Tibial artery (tissue), 4 donors: ENCODE data around the gene HCN1.

Source experiments
- DNase-seq, 2 donors: peaks; one replicate each; pipeline ENCODE4 v3.0.0-alpha.2; 2019
- H3K27ac ChIP-seq, 2 donors: fragments of 200-600 bp; sonication (generic) in 1 of 2; 1 replicate in 1 of 2; 2 replicates in 1 of 2; pipeline ENCODE4 v1.5.1; 2018 to 2019; ENCODE audit warnings: mild to moderate bottlenecking in 1 of 2
- H3K27me3 ChIP-seq, 2 donors: fragments of 200-600 bp; sonication (generic) in 1 of 2; one replicate each; pipeline versions ENCODE4 v1.5.1 to v1.6.0; 2016 to 2019
- H3K36me3 ChIP-seq, 3 donors: fragments of 200-600 bp; sonication (generic) in 2 of 3; one replicate each; pipeline ENCODE4 v1.5.1; 2016 to 2019; ENCODE audit warnings: mild to moderate bottlenecking in 2 of 3
- H3K4me1 ChIP-seq, 4 donors: fragments of 200-600 bp; sonication (generic) in 2 of 4; 1 replicate in 3 of 4; 2 replicates in 1 of 4; pipeline ENCODE4 v1.5.1; 2016 to 2019
- H3K4me3 ChIP-seq, 2 donors: fragments of 200-600 bp; sonication (generic) in 1 of 2; 1 replicate in 1 of 2; 2 replicates in 1 of 2; pipeline ENCODE4 v1.5.1; 2018 to 2019; ENCODE audit warnings: mild to moderate bottlenecking in 2 of 2
- H3K9me3 ChIP-seq, 3 donors: fragments of 200-600 bp; sonication (generic) in 1 of 3; one replicate each; pipeline ENCODE4 v1.5.1; 2016 to 2019
- CTCF ChIP-seq, 2 experiments: fragments of 200-600 bp in 1 of 2; fragments of 450-650 bp in 1 of 2; IDR thresholded peaks; one replicate each; pipeline ENCODE4 v1.5.1; 2017 to 2019; ENCODE audit warnings: antibody characterized with exemption in 2 of 2, mild to moderate bottlenecking in 1 of 2, moderate library complexity in 1 of 2
- intact Hi-C: fragments of 100-400 bp; cut with DNase I; formaldehyde crosslinking; loops from one replicate; pipeline ENCODE4 v1.15.0; 2023; ENCODE audit warnings: low total_unique reads

Gene HCN1

GRCh38 chr5:45281081-45281480 lies 415.1 kb downstream of the HCN1 start:
- H3K27me3 ChIP-seq: no peaks in the 10 kb centered on the region

GRCh38 chr5:45279109-45279508 lies 417.1 kb downstream of the HCN1 start:
- intact Hi-C loops: no loop called here
- no peak for DNase-seq
- Histone ChIP-seq H3K4me1 (no peaks in the 10 kb centered on the region), H3K27ac (no peak overlapping the region), H3K9me3 (no peaks in the 10 kb centered on the region), H3K27me3 (no peaks in the 10 kb centered on the region), H3K36me3 (no peaks in the 10 kb centered on the region), H3K4me3 (no peak overlapping the region)
- TF ChIP-seq CTCF (IDR thresholded peaks at IDR 0.05): no peak

More at GRCh38 chr5:45281081-45281480, 415.1 kb downstream of the HCN1 start:
- Histone ChIP-seq H3K4me1 (no peaks in the 10 kb centered on the region), H3K36me3 (no peaks in the 10 kb centered on the region), H3K4me3 (no peak overlapping the region), H3K9me3 (no peaks in the 10 kb centered on the region), H3K27ac (no peak overlapping the region)
- no peak for TF ChIP-seq CTCF (IDR thresholded peaks at IDR 0.05)
- intact Hi-C loops: no loop called here
- no peak for DNase-seq

GRCh38 chr5:45277860-45278259 lies 418.3 kb downstream of the HCN1 start:
- Histone ChIP-seq H3K36me3 (no peaks in the 10 kb centered on the region), H3K27ac (no peak overlapping the region), H3K9me3 (no peaks in the 10 kb centered on the region), H3K4me1 (no peaks in the 10 kb centered on the region), H3K27me3 (no peaks in the 10 kb centered on the region), H3K4me3 (no peak overlapping the region)
- DNase-seq: no peak
- no peak for TF ChIP-seq CTCF (IDR thresholded peaks at IDR 0.05)
- intact Hi-C loops: no loop called here

- H3K4me3 ChIP-seq: no peak overlapping the region
- no peaks in the 10 kb centered on the region for H3K9me3 ChIP-seq
- TF ChIP-seq CTCF (IDR thresholded peaks at IDR 0.05): no peak
- H3K27ac ChIP-seq: no peak overlapping the region
- H3K36me3 ChIP-seq: no peaks in the 10 kb centered on the region
- H3K4me1 ChIP-seq: no peaks in the 10 kb centered on the region
- H3K27me3 ChIP-seq: no peaks in the 10 kb centered on the region
- intact Hi-C loops: no loop called here
- DNase-seq: no peak
Observed at GRCh38 chr5:45274241-45274640, 421.9 kb downstream of the HCN1 start.

- Histone ChIP-seq H3K27ac (no peak overlapping the region), H3K4me3 (no peak overlapping the region), H3K4me1 (no peaks in the 10 kb centered on the region), H3K27me3 (no peaks in the 10 kb centered on the region), H3K9me3 (no peaks in the 10 kb centered on the region), H3K36me3 (no peaks in the 10 kb centered on the region)
- intact Hi-C loops: no loop called here
- no peak for TF ChIP-seq CTCF (IDR thresholded peaks at IDR 0.05)
- no peak for DNase-seq
Observed at GRCh38 chr5:45271626-45272025, 424.6 kb downstream of the HCN1 start.

GRCh38 chr5:45264447-45264846 lies 431.7 kb downstream of the HCN1 start:
- intact Hi-C loops: no loop called here
- Histone ChIP-seq H3K9me3 (no peaks in the 10 kb centered on the region), H3K4me1 (no peaks in the 10 kb centered on the region), H3K27ac (no peak overlapping the region), H3K27me3 (no peaks in the 10 kb centered on the region), H3K36me3 (no peaks in the 10 kb centered on the region), H3K4me3 (no peak overlapping the region)
- no peak for TF ChIP-seq CTCF (IDR thresholded peaks at IDR 0.05)
- DNase-seq: no peak
